Endothelial cell of umbilical vein (primary cell): ENCODE measurements around the gene MUCL3. TPM values are rescaled to one million over a fixed set of nuclear protein-coding genes. Genes with fewer than 3 reads are reported as not detected.

ENCODE experiments used
- BruUV-seq: library from RNA; stranded (reverse); fragments of 400-500 nt; replicated peaks from 2 replicates; lab custom pipeline; 2021; lab: Mats Ljungman, UMichigan
- CTCF ChIA-PET: fragments of 300-600, 350-600 bp; sonication (Branson Sonifier 250); formaldehyde crosslinking; loops from one replicate; lab custom pipeline; 2021; ENCODE audit warnings: antibody characterized with exemption, inconsistent platforms; lab: Charles Lee
- POLR2A ChIA-PET: fragments of 300-600, 350-600 bp; sonication (Branson Sonifier 250); formaldehyde crosslinking; loops from one replicate; lab custom pipeline; 2021; ENCODE audit warnings: antibody characterized with exemption, inconsistent platforms; lab: Charles Lee
- DNase-seq: peaks from one replicate; pipeline ENCODE4 v3.0.0-alpha.2; 2011; ENCODE audit warnings: low read depth, low spot score
- FAIRE-seq: peaks from 2 replicates; lab custom pipeline; 2011; peaks lifted over from hg19 to GRCh38; lab: Jason Lieb, UNC
- H2AFZ ChIP-seq: 2 replicates; pipeline ENCODE4 v1.6.0; 2012; ENCODE audit warnings: low read depth, low read length, control low read depth, inconsistent platforms
- H3K27ac ChIP-seq: 2 replicates; pipeline ENCODE4 v1.5.1; 2011; ENCODE audit warnings: low read depth, mild to moderate bottlenecking, control low read depth, low read length, moderate library complexity; ENCODE audit not compliant: insufficient read depth
- H3K27me3 ChIP-seq, 2 experiments: 2 replicates each; pipeline versions ENCODE4 v1.6.0 to v1.6.1; 2011; ENCODE audit warnings: low read length in 2 of 2, mixed read lengths in 1 of 2; ENCODE audit not compliant: control insufficient read depth in 2 of 2, insufficient read depth in 2 of 2
- H3K36me3 ChIP-seq, 2 experiments: 2 replicates in 1 of 2; 3 replicates in 1 of 2; pipeline ENCODE4 v1.5.1; 2011; ENCODE audit warnings: low read length in 2 of 2, mild to moderate bottlenecking in 1 of 2, moderate library complexity in 1 of 2; ENCODE audit not compliant: control insufficient read depth in 2 of 2, insufficient read depth in 2 of 2; ENCODE audit errors: extremely low read depth in 1 of 2
- H3K4me1 ChIP-seq: 3 replicates; pipeline ENCODE4 v1.5.1; 2011; ENCODE audit warnings: mild to moderate bottlenecking, low read length; ENCODE audit not compliant: control insufficient read depth, insufficient read depth; ENCODE audit errors: extremely low read depth
- H3K4me2 ChIP-seq: 2 replicates; pipeline ENCODE4 v1.6.1; 2011; ENCODE audit warnings: low read length, control low read depth, mixed read lengths; ENCODE audit not compliant: insufficient read depth
- H3K4me3 ChIP-seq, 3 experiments: fragments of 200-600 bp in 1 of 3; sonication (generic), shearing (Covaris generic) in 1 of 3; replicated peaks in 1 of 3; 2 replicates each; pipeline ENCODE4 v1.5.1; 2011 to 2016; ENCODE audit warnings: control low read depth in 3 of 3, low read length in 3 of 3, mild to moderate bottlenecking in 2 of 3, inconsistent platforms in 1 of 3, low read depth in 1 of 3, moderate library complexity in 1 of 3; ENCODE audit not compliant: insufficient read depth in 1 of 3
- H3K79me2 ChIP-seq: 2 replicates; pipeline ENCODE4 v1.6.0; 2012; ENCODE audit warnings: low read length, inconsistent platforms; ENCODE audit not compliant: control insufficient read depth, insufficient read depth
- H3K9ac ChIP-seq: replicated peaks from 2 replicates; pipeline ENCODE3; 2011; ENCODE audit warnings: low read length, control low read depth; ENCODE audit not compliant: insufficient read depth; ENCODE audit errors: extremely low read depth
- H3K9me1 ChIP-seq: replicated peaks from 3 replicates; pipeline ENCODE4 v1.6.0; 2011; ENCODE audit warnings: mild to moderate bottlenecking, low read length; ENCODE audit not compliant: control insufficient read depth, insufficient read depth; ENCODE audit errors: extremely low read depth
- H3K9me3 ChIP-seq: replicated peaks from 2 replicates; pipeline ENCODE4 v1.5.1; 2012; ENCODE audit warnings: low read length, inconsistent platforms; ENCODE audit not compliant: control insufficient read depth, insufficient read depth
- H4K20me1 ChIP-seq: replicated peaks from 2 replicates; pipeline ENCODE3; 2011; ENCODE audit warnings: mild to moderate bottlenecking, low read length; ENCODE audit not compliant: control insufficient read depth, insufficient read depth; ENCODE audit errors: extremely low read depth
- CTCF ChIP-seq, 2 donors: IDR thresholded peaks; 1 replicate in 1 of 2; 2 replicates in 1 of 2; pipeline ENCODE4 v1.5.1; 2011; ENCODE audit warnings: low read length in 2 of 2, mild to moderate bottlenecking in 2 of 2, moderate library complexity in 2 of 2, control low read depth in 1 of 2, inconsistent platforms in 1 of 2, low read depth in 1 of 2; ENCODE audit not compliant: insufficient read depth in 1 of 2; ENCODE audit errors: extremely low read depth in 1 of 2
- EZH2 ChIP-seq: IDR thresholded peaks from 2 replicates; pipeline ENCODE4 v1.6.1; 2012; ENCODE audit warnings: borderline replicate concordance, low read depth, mild to moderate bottlenecking, moderate library complexity, low read length, inconsistent platforms; ENCODE audit not compliant: severe bottlenecking
- FOS ChIP-seq: IDR thresholded peaks from 2 replicates; pipeline ENCODE4 v1.6.1; 2011; ENCODE audit warnings: mild to moderate bottlenecking, low read length, moderate library complexity, borderline replicate concordance; ENCODE audit not compliant: insufficient read depth
- GATA2 ChIP-seq: IDR thresholded peaks from 2 replicates; pipeline ENCODE4 v1.7.0; 2011; ENCODE audit warnings: low read depth, mild to moderate bottlenecking, moderate library complexity, mixed read lengths, low read length; ENCODE audit not compliant: insufficient read length, insufficient read depth
- JUN ChIP-seq: IDR thresholded peaks from 2 replicates; pipeline ENCODE4 v1.6.1; 2011; ENCODE audit warnings: borderline replicate concordance, low read depth; ENCODE audit not compliant: insufficient read length, insufficient read depth
- MYC ChIP-seq: IDR thresholded peaks from one replicate; pipeline ENCODE4 v1.6.1; 2011; ENCODE audit warnings: mild to moderate bottlenecking, low read depth, low read length
- POLR2AphosphoS5 ChIP-seq: IDR thresholded peaks from 2 replicates; pipeline ENCODE4 v1.6.1; 2012; ENCODE audit warnings: low read depth, mild to moderate bottlenecking, control low read depth, low read length, moderate library complexity; ENCODE audit not compliant: insufficient read depth
- dilution Hi-C: fragments of 300-500 bp; cut with MboI; formaldehyde crosslinking; loops from one replicate; pipeline ENCODE4 v1.15.0; 2019; ENCODE audit warnings: low sequenced_read_pairs; ENCODE audit not compliant: extremely low pct_ligation_motif_present
- intact Hi-C: fragments of 100-400 bp; cut with micrococcal nuclease; formaldehyde crosslinking; loops from one replicate; pipeline ENCODE4 v1.10.0; 2022
- polyA plus RNA-seq, 4 experiments: library from polyadenylated mRNA; depleted of rRNA in 3 of 4; stranded (reverse) in 3 of 4; unstranded in 1 of 4; fragments of >200 nt; gene quantifications; 2 replicates each; pipeline versions ENCODE4 v1.2.1 to v1.2.3, GENCODE V29; 2011 to 2012; ENCODE audit warnings: missing spikeins in 1 of 4
- total RNA-seq: library from RNA; stranded (reverse); gene quantifications from 2 replicates; pipeline ENCODE4 v1.2.3, GENCODE V29; 2021
- TF ChIP-seq, protein P1 (sequence below): IDR thresholded peaks from 2 replicates; pipeline ENCODE4 v1.6.1; 2011; ENCODE audit not compliant: insufficient read depth, insufficient read length

MUCL3 gene
- total and polyA plus RNA-seq, 2 donors (not counting 3 experiments of a cell fraction or from before 2014, with no cell fraction given) = not detected

DNA sequence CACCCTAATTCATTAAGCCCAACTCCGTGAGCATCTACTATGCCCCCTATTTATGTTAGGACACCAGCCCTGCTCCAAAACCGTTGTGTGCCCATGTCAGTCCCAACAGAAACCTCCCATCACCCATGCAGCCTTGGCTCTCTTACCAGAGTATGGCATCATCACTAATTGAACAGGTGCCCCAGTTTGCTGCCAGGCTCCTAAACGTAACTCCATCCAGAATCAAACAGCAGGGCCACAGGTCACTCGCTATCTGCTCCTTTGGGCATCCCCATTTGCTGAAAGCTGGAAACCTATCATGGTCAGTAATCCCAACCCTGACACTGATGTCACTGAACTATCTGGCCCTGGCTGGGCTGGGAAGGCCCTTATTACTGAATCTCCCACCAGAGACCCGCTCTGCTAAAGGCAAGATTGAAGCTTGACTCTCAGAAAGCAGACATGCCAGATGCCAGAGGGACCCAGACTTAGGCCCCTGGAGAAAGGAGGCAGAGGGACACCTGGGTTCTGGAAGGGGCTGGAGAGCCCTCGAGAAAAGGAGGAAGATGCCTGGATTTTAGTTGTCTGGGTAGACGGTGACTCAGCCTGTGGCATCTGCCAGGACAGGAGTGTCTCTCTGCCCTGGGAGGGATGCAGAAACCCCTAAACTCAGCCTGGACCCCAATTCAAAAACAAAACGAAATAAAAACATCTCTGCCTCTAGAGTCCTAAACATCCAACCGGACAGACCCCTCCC, 14.0 kb downstream of the MUCL3 start:
- CTCF ChIA-PET = interaction anchor here (1.0 to 3.4 kb wide), 4 partner anchors 13 to 412 kb away, joined by 3 to 16 read pairs (median 6); no protein-coding TSS in a partner anchor
- Histone ChIP-seq H3K27ac (no peak overlapping the region), H3K79me2 (no peaks in the 10 kb centered on the region), H3K36me3 (no peaks in the 10 kb centered on the region), H3K4me2 (peak overlapping the region; percentile 72), H3K9me3 (no peaks in the 10 kb centered on the region), H3K27me3 (peaks cover 47 to 49% of the 10 kb centered on the region in 2 experiments), H3K4me3 (no peak overlapping the region), H3K4me1 (peaks cover 5% of the 10 kb centered on the region), H3K9me1 (no peaks in the 10 kb centered on the region), H3K9ac (no peak overlapping the region), H4K20me1 (no peaks in the 10 kb centered on the region), H2AFZ (peak overlapping the region; percentile 59)
- POLR2A ChIA-PET = no interaction called here
- DNase-seq = no peak
- BruUV-seq = no TSS peak
- no peak for FAIRE-seq
- no peak for TF ChIP-seq EZH2
- no peak for TF ChIP-seq POLR2AphosphoS5
- no peak for TF ChIP-seq CTCF (IDR thresholded peaks at IDR 0.05; ENCODE audit: extremely low read depth in 1 of 2, insufficient read depth in 1 of 2, low read depth in 1 of 2, low read length in 2 of 2)
- TF ChIP-seq MYC = no peak
- TF ChIP-seq, protein P1, sequence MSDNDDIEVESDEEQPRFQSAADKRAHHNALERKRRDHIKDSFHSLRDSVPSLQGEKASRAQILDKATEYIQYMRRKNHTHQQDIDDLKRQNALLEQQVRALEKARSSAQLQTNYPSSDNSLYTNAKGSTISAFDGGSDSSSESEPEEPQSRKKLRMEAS = no peak
- no peak for TF ChIP-seq FOS
- no peak for TF ChIP-seq GATA2
- TF ChIP-seq JUN = no peak
- dilution Hi-C loops (no loop called here), intact Hi-C loops (no loop called here)
